ENCODE measurements around the gene RAB20. TPM values are rescaled to one million over a fixed set of nuclear protein-coding genes. Genes with fewer than 3 reads are reported as not detected.

RAB20 gene
- total and polyA plus RNA-seq, 9 of the 15 experiments (the other 6 are each of a cell fraction or from before 2014, with no cell fraction given) = 0.62 to 9.2 (median 5.4) TPM

- Histone ChIP-seq H3K9ac (ENCODE audit: insufficient read depth in 1 of 2, low read depth in 2 of 2, low read length in 2 of 2) (no peak overlapping the region), H2AFZ (ENCODE audit: low read depth, low read length) (no peak overlapping the region), H3K4me1 (replicated peaks in 1 of 2; ENCODE audit: control insufficient read depth in 2 of 2, insufficient read depth in 2 of 2, low read length in 2 of 2) (peaks cover 13 to 26% of the 10 kb centered on the region in 2 experiments; a peak in 4 of 5 replicates), H3K27ac (ENCODE audit: extremely low read depth, low read depth, low read length) (no peak overlapping the region), H3K27me3 (ENCODE audit: control insufficient read depth in 2 of 2, insufficient read depth in 2 of 2, low read length in 2 of 2) (no peaks in the 10 kb centered on the region), H3K9me3 (replicated peaks; ENCODE audit: control insufficient read depth, insufficient read depth, low read depth, low read length) (no peaks in the 10 kb centered on the region), H3K9me1 (ENCODE audit: control insufficient read depth, insufficient read depth, low read length) (no peaks in the 10 kb centered on the region), H3K36me3 (ENCODE audit: control insufficient read depth, insufficient read depth, low read length) (no peaks in the 10 kb centered on the region), H3K79me2 (ENCODE audit: control insufficient read depth, insufficient read depth, low read length) (no peaks in the 10 kb centered on the region; the same call in 2 of the 3 replicates), H3K4me3 (no peak overlapping the region), H4K20me1 (replicated peaks; ENCODE audit: control insufficient read depth, insufficient read depth, low read length) (no peaks in the 10 kb centered on the region), H3K4me2 (ENCODE audit: insufficient read depth, low read length) (no peak overlapping the region)
- no peak for ATAC-seq
- POLR2A ChIA-PET = no interaction called here
- no TSS peak for BruUV-seq (replicated peaks)
- TF ChIP-seq MAFF (IDR thresholded peaks at IDR 0.05; ENCODE audit: low read length) (no peak), NFXL1 (CRISPR knock-in tag; IDR thresholded peaks at IDR 0.05) (no peak), ZNF24 (IDR thresholded peaks at IDR 0.05) (no peak), ZNF655 (CRISPR knock-in tag; IDR thresholded peaks at IDR 0.05) (no peak), TEAD2 (tag; IDR thresholded peaks at IDR 0.05) (no peak), HDAC2 (IDR thresholded peaks at IDR 0.05) (no peak), RHOXF2B (CRISPR knock-in tag; conservative IDR thresholded peaks at IDR 0.05) (no peak), ELF4 (CRISPR knock-in tag; IDR thresholded peaks at IDR 0.05) (no peak), CSDE1 (IDR thresholded peaks at IDR 0.05) (no peak), CBX1 (IDR thresholded peaks at IDR 0.05; ENCODE audit: low read depth) (no peak), PCBP1 (IDR thresholded peaks at IDR 0.05; ENCODE audit: low read depth, low read length, poor library complexity, severe bottlenecking) (no peak), CHD7 (IDR thresholded peaks at IDR 0.05; ENCODE audit: low read depth, low read length) (no peak), RBBP5 (IDR thresholded peaks at IDR 0.05; ENCODE audit: borderline replicate concordance, insufficient read depth, low read length, poor library complexity, severe bottlenecking) (no peak)
- CTCF ChIA-PET (ENCODE audit: low intra/inter-chr PET ratio) = no interaction called here
- FAIRE-seq = no peak
- DNase-seq (ENCODE audit: extremely low read depth in 1 of 4, low spot score in 3 of 4) = no peak
- 62% methylated on average over 6 of the region's 6 CpGs for WGBS (ENCODE audit: insufficient coverage, low coverage, missing lambda C conversion rate)
- in situ Hi-C loops (cut with MboI) = no loop called here
- intact Hi-C loops (cut with micrococcal nuclease) = loop anchor here (5.0 kb wide), 1 partner anchor 72 kb away; no protein-coding TSS in a partner anchor
Measured at GRCh38 chr13:110528911-110529310, 32.6 kb downstream of the RAB20 start.
